Tibial artery (tissue), 4 donors: ENCODE results near the gene CYP27A1.

Experiments
- DNase-seq, 2 donors: peaks; one replicate each; pipeline ENCODE4 v3.0.0-alpha.2; 2019
- H3K27ac ChIP-seq, 2 donors: fragments of 200-600 bp; sonication (generic) in 1 of 2; 1 replicate in 1 of 2; 2 replicates in 1 of 2; pipeline ENCODE4 v1.5.1; 2018 to 2019; ENCODE audit warnings: mild to moderate bottlenecking in 1 of 2
- H3K27me3 ChIP-seq, 2 donors: fragments of 200-600 bp; sonication (generic) in 1 of 2; one replicate each; pipeline versions ENCODE4 v1.5.1 to v1.6.0; 2016 to 2019
- H3K36me3 ChIP-seq, 3 donors: fragments of 200-600 bp; sonication (generic) in 2 of 3; one replicate each; pipeline ENCODE4 v1.5.1; 2016 to 2019; ENCODE audit warnings: mild to moderate bottlenecking in 2 of 3
- H3K4me1 ChIP-seq, 4 donors: fragments of 200-600 bp; sonication (generic) in 2 of 4; 1 replicate in 3 of 4; 2 replicates in 1 of 4; pipeline ENCODE4 v1.5.1; 2016 to 2019
- H3K4me3 ChIP-seq, 2 donors: fragments of 200-600 bp; sonication (generic) in 1 of 2; 1 replicate in 1 of 2; 2 replicates in 1 of 2; pipeline ENCODE4 v1.5.1; 2018 to 2019; ENCODE audit warnings: mild to moderate bottlenecking in 2 of 2
- H3K9me3 ChIP-seq, 3 donors: fragments of 200-600 bp; sonication (generic) in 1 of 3; one replicate each; pipeline ENCODE4 v1.5.1; 2016 to 2019
- CTCF ChIP-seq, 2 experiments: fragments of 200-600 bp in 1 of 2; fragments of 450-650 bp in 1 of 2; IDR thresholded peaks; one replicate each; pipeline ENCODE4 v1.5.1; 2017 to 2019; ENCODE audit warnings: antibody characterized with exemption in 2 of 2, mild to moderate bottlenecking in 1 of 2, moderate library complexity in 1 of 2
- intact Hi-C: fragments of 100-400 bp; cut with DNase I; formaldehyde crosslinking; loops from one replicate; pipeline ENCODE4 v1.15.0; 2023; ENCODE audit warnings: low total_unique reads

Gene CYP27A1

DNA sequence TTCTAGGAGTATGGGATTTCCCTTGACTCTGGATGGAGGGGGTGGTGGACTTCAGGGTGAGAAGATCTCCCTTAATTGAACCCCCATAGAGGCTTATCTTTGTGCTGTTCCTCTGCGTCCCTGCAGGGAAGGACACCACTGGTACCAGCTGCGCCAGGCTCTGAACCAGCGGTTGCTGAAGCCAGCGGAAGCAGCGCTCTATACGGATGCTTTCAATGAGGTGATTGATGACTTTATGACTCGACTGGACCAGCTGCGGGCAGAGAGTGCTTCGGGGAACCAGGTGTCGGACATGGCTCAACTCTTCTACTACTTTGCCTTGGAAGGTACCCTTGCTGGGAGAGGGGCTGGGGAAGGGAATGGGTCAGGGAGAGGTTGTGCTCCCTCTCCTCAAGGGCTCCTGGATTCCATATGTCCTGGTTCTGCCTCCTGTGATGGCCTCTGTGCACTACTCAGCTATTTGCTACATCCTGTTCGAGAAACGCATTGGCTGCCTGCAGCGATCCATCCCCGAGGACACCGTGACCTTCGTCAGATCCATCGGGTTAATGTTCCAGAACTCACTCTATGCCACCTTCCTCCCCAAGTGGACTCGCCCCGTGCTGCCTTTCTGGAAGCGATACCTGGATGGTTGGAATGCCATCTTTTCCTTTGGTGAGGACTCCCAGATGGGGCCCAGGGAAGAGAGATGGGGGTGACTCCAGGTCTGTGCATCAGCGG lies 30.3 kb downstream of the CYP27A1 start:
- H3K36me3 ChIP-seq: peaks cover 20 to 56% (median 44%) of the 10 kb centered on the region in 3 donors
- intact Hi-C loops: no loop called here
- no peak overlapping the region for H3K27ac ChIP-seq
- DNase-seq: no peak
- no peaks in the 10 kb centered on the region for H3K27me3 ChIP-seq
- no peak for TF ChIP-seq CTCF (IDR thresholded peaks at IDR 0.05)
- H3K9me3 ChIP-seq: no peaks in the 10 kb centered on the region
- no peak overlapping the region for H3K4me3 ChIP-seq
- peaks cover 0 to 5% (median 3%) of the 10 kb centered on the region in 4 donors for H3K4me1 ChIP-seq

DNA sequence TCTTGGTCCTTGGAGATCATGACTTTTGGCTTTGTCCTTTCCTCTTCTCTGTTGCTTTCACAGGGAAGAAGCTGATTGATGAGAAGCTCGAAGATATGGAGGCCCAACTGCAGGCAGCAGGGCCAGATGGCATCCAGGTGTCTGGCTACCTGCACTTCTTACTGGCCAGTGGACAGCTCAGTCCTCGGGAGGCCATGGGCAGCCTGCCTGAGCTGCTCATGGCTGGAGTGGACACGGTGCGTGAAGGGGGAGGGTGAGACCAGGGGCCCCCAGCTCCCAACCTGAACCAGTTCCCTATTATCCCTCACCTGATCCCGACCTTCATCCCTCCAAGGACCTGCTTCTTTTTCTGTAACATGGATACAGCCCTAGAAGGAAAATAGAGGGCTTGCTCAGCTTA lies 30.9 kb downstream of the CYP27A1 start:
- Histone ChIP-seq H3K9me3 (no peaks in the 10 kb centered on the region), H3K27ac (no peak overlapping the region), H3K4me1 (no peaks in the 10 kb centered on the region), H3K4me3 (no peak overlapping the region), H3K36me3 (peaks cover 20 to 63% (median 47%) of the 10 kb centered on the region in 3 donors), H3K27me3 (no peaks in the 10 kb centered on the region)
- intact Hi-C loops: no loop called here
- no peak for DNase-seq
- TF ChIP-seq CTCF (IDR thresholded peaks at IDR 0.05): no peak

DNA sequence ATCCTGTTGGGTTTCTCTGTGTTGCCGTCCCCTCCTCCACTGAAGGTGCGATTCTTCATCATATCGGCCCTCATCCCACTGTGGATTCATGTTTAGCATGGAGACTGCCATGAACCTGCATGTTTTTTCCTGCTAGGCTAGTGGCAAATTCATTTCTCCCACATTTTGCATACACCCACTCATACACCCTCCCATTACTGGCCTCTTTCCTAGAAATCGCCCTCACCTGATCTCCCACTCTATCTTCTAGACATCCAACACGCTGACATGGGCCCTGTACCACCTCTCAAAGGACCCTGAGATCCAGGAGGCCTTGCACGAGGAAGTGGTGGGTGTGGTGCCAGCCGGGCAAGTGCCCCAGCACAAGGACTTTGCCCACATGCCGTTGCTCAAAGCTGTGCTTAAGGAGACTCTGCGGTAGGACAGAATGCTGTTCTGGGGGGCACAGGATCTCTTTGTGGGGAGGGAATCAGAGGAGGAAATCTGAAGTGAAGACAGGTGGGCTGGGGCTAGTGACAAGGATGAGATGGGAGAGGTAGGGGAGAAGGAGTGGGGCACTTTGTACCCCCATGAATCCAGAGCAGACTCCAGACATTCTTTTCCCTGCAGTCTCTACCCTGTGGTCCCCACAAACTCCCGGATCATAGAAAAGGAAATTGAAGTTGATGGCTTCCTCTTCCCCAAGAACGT lies 32.0 kb downstream of the CYP27A1 start:
- no peak overlapping the region for H3K4me3 ChIP-seq
- no peaks in the 10 kb centered on the region for H3K9me3 ChIP-seq
- no peak for DNase-seq
- H3K36me3 ChIP-seq: peaks cover 20 to 73% (median 52%) of the 10 kb centered on the region in 3 donors
- no peaks in the 10 kb centered on the region for H3K27me3 ChIP-seq
- intact Hi-C loops: no loop called here
- H3K4me1 ChIP-seq: no peaks in the 10 kb centered on the region
- TF ChIP-seq CTCF (IDR thresholded peaks at IDR 0.05): no peak
- H3K27ac ChIP-seq: no peak overlapping the region

DNA sequence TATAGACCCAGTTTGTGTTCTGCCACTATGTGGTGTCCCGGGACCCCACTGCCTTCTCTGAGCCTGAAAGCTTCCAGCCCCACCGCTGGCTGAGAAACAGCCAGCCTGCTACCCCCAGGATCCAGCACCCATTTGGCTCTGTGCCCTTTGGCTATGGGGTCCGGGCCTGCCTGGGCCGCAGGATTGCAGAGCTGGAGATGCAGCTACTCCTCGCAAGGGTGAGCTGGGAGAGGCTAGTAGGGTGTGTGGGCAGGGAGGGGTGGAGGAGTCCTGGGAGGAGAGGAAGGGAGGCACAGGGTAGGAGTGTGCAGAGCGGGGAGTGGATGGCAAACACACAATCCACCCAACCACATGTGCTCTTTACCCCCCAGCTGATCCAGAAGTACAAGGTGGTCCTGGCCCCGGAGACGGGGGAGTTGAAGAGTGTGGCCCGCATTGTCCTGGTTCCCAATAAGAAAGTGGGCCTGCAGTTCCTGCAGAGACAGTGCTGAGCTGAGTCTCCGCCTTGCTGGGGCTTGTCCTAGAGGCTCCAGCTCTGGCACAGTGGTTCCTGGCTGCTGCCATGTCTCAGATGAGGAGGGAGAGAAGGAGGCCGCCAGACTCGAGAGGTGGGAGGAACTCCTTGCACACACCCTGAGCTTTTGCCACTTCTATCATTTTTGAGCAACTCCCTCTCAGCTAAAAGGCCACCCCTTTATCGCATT lies 32.7 kb downstream of the CYP27A1 start:
- Histone ChIP-seq H3K4me3 (no peak overlapping the region), H3K36me3 (peaks cover 20 to 78% (median 52%) of the 10 kb centered on the region in 3 donors), H3K27me3 (no peaks in the 10 kb centered on the region), H3K27ac (no peak overlapping the region), H3K9me3 (no peaks in the 10 kb centered on the region), H3K4me1 (no peaks in the 10 kb centered on the region)
- TF ChIP-seq CTCF (IDR thresholded peaks at IDR 0.05): no peak
- DNase-seq: no peak
- intact Hi-C loops: no loop called here

DNA sequence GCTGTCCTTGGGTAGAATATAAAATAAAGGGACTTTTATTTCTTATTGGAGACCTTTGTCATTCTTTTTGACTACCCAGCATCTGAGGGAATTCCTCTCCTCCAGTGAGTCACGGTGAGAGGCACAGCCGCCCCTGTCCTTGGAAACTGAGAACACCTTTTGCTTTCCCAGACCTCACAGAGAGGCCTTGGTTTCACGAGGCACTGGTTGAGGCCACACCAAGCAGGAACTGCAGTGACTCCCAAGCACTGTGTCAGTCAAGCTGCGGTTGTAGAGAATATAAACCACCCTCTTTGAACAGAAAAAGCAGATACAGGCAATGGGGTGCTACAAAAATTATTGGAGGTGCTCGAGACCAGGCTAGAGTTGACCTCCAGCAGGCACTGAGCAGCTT lies 33.3 kb downstream of the CYP27A1 start:
- Histone ChIP-seq H3K9me3 (no peaks in the 10 kb centered on the region), H3K36me3 (peaks cover 20 to 82% (median 58%) of the 10 kb centered on the region in 3 donors), H3K4me3 (no peak overlapping the region), H3K27ac (no peak overlapping the region), H3K27me3 (no peaks in the 10 kb centered on the region), H3K4me1 (no peaks in the 10 kb centered on the region)
- no peak for TF ChIP-seq CTCF (IDR thresholded peaks at IDR 0.05)
- intact Hi-C loops: no loop called here
- no peak for DNase-seq
